Naive thymus-derived CD4-positive, alpha-beta T cell (primary cell): ENCODE results near the gene DQX1. TPM values are rescaled to one million over a fixed set of nuclear protein-coding genes. Genes with fewer than 3 reads are reported as not detected.
A peak's percentile ranks its signal among the peaks of the same experiment; 100 is the strongest.

Experiments used
- ATAC-seq: fragments of 150-1000 bp; cut with Tn5 transposase; 2 replicates; pipeline ENCODE4 v1.10.0; 2021; ENCODE audit warnings: mild to moderate bottlenecking, moderate library complexity
- CTCF ChIA-PET: fragments of 350-600 bp; sonication (Branson Sonifier 250); formaldehyde crosslinking; loops from one replicate; lab custom pipeline; 2021; ENCODE audit warnings: antibody characterized with exemption; lab: Charles Lee
- POLR2A ChIA-PET: fragments of 350-600 bp; sonication (Branson Sonifier 250); formaldehyde crosslinking; loops from one replicate; lab custom pipeline; 2021; ENCODE audit warnings: antibody characterized with exemption, inconsistent platforms; lab: Charles Lee
- DNase-seq, 9 donors: peaks; one replicate each; pipeline versions ENCODE4 v3.0.0 to v3.0.0-alpha.2; 2020 to 2022; ENCODE audit warnings: mixed read lengths in 1 of 9
- H3K27ac ChIP-seq: one replicate; pipeline ENCODE4 v1.7.0; 2013; ENCODE audit warnings: mild to moderate bottlenecking, low read depth, low read length, moderate library complexity
- H3K27me3 ChIP-seq, 2 donors: one replicate each; pipeline ENCODE4 v1.7.0; 2013; ENCODE audit warnings: low read length in 2 of 2, mild to moderate bottlenecking in 2 of 2, moderate library complexity in 2 of 2; ENCODE audit not compliant: control insufficient read depth in 2 of 2, insufficient read depth in 2 of 2
- H3K36me3 ChIP-seq, 3 experiments: 1 replicate in 2 of 3; 2 replicates in 1 of 3; pipeline ENCODE4 v1.7.0; 2013; ENCODE audit warnings: low read length in 3 of 3, mild to moderate bottlenecking in 3 of 3, moderate library complexity in 1 of 3; ENCODE audit not compliant: insufficient read depth in 3 of 3, control insufficient read depth in 2 of 3
- H3K4me1 ChIP-seq, 2 donors: one replicate each; pipeline ENCODE4 v1.7.0; 2013; ENCODE audit warnings: low read length in 2 of 2, mild to moderate bottlenecking in 2 of 2, moderate library complexity in 1 of 2; ENCODE audit not compliant: control insufficient read depth in 2 of 2, insufficient read depth in 2 of 2
- H3K4me3 ChIP-seq: 2 replicates; pipeline ENCODE4 v1.7.0; 2013; ENCODE audit warnings: mild to moderate bottlenecking, low read length
- H3K9me3 ChIP-seq, 3 experiments: 1 replicate in 2 of 3; 2 replicates in 1 of 3; pipeline ENCODE4 v1.7.0; 2013; ENCODE audit warnings: low read length in 3 of 3; ENCODE audit not compliant: control insufficient read depth in 2 of 3
- H3K27ac Mint-ChIP-seq, 9 donors: one replicate each; pipeline ENCODE4 v1.8.0; 2020 to 2022; ENCODE audit warnings: mixed read lengths in 9 of 9, mild to moderate bottlenecking in 8 of 9, moderate library complexity in 5 of 9, inconsistent platforms in 2 of 9
- H3K27me3 Mint-ChIP-seq, 5 donors: one replicate each; pipeline ENCODE4 v1.8.0; 2021 to 2022; ENCODE audit warnings: mixed read lengths in 5 of 5, mild to moderate bottlenecking in 1 of 5
- H3K36me3 Mint-ChIP-seq, 5 donors: one replicate each; pipeline ENCODE4 v1.8.0; 2020 to 2022; ENCODE audit warnings: mixed read lengths in 5 of 5, mild to moderate bottlenecking in 3 of 5, inconsistent platforms in 1 of 5
- H3K4me1 Mint-ChIP-seq, 7 donors: one replicate each; pipeline ENCODE4 v1.8.0; 2020 to 2022; ENCODE audit warnings: mixed read lengths in 7 of 7, mild to moderate bottlenecking in 3 of 7, inconsistent platforms in 1 of 7
- H3K4me3 Mint-ChIP-seq, 10 donors: one replicate each; pipeline ENCODE4 v1.8.0; 2020 to 2022; ENCODE audit warnings: mild to moderate bottlenecking in 10 of 10, mixed read lengths in 10 of 10, moderate library complexity in 6 of 10, inconsistent platforms in 2 of 10
- H3K9me3 Mint-ChIP-seq, 11 donors: one replicate each; pipeline ENCODE4 v1.8.0; 2020 to 2022; ENCODE audit warnings: mixed read lengths in 11 of 11, mild to moderate bottlenecking in 4 of 11, inconsistent platforms in 1 of 11, moderate library complexity in 1 of 11
- intact Hi-C, 2 donors: fragments of 100-400 bp; cut with micrococcal nuclease; formaldehyde crosslinking; loops; one replicate each; pipeline ENCODE4 v1.15.1; 2023
- polyA plus RNA-seq, 2 donors: library from polyadenylated mRNA; unstranded; fragments of 300-500 nt; fragmentation: Illumina TruSeq; gene quantifications; one replicate each; pipeline ENCODE4 v1.2.3, GENCODE V29; 2021
- total RNA-seq, 6 experiments: library from RNA in 5 of 6; stranded (reverse) in 5 of 6; gene quantifications; 1 replicate in 5 of 6; 2 replicates in 1 of 6; pipeline ENCODE4 v1.2.3 and lab custom pipeline; 2021 to 2026

Gene DQX1
- total and polyA plus RNA-seq, 7 experiments from 2014 or later: 0.13 to 0.95 (median 0.59) TPM; not detected in 2

- intact Hi-C loops: loop anchor here (1.0 kb wide), 2 partner anchors 9 to 13 kb away; partner anchors contain the start of genes AUP1 (in 2 of the 2), HTRA2 (in 2 of the 2) and PCGF1 (in 1 of the 2)
- ATAC-seq (no peak), DNase-seq (no peak)
- CTCF ChIA-PET: interaction anchor here (0.6 kb wide), 1 partner anchor 77 kb away, joined by 3 read pairs; no protein-coding TSS in a partner anchor
- POLR2A ChIA-PET: interaction anchor here (0.7 to 1.1 kb wide), 3 partner anchors 15 to 452 kb away, joined by 3 read pairs; no protein-coding TSS in a partner anchor
- Mint-ChIP-seq H3K9me3 (peaks cover 0 to 6% (median 0%) of the 10 kb centered on the region in 11 donors), H3K4me3 (peak overlapping the region; percentile 66 to 87 (median 80)), H3K27ac (peak overlapping the region in 2 of 9 donors; percentile 36 to 72), H3K27me3 (peaks cover 65 to 81% (median 76%) of the 10 kb centered on the region in 5 donors), H3K4me1 (peaks cover 9 to 25% (median 19%) of the 10 kb centered on the region in 7 donors), H3K36me3 (peaks cover 0 to 13% (median 4%) of the 10 kb centered on the region in 5 donors)
- Histone ChIP-seq H3K4me1 (peaks cover 10 to 32% of the 10 kb centered on the region in 2 donors), H3K9me3 (no peaks in the 10 kb centered on the region), H3K27ac (no peak overlapping the region), H3K36me3 (no peaks in the 10 kb centered on the region), H3K27me3 (peaks cover 12 to 42% of the 10 kb centered on the region in 2 donors), H3K4me3 (peak overlapping the region; percentile 28)
Observed at GRCh38 chr2:74516650-74517049, 9.4 kb downstream of the DQX1 start.

- H3K36me3 ChIP-seq: no peaks in the 10 kb centered on the region
- Mint-ChIP-seq H3K4me1 (peaks cover 9 to 25% (median 20%) of the 10 kb centered on the region in 7 donors), H3K27me3 (peaks cover 69 to 83% (median 79%) of the 10 kb centered on the region in 5 donors), H3K4me3 (peak overlapping the region; percentile 66 to 87 (median 80)), H3K36me3 (peaks cover 0 to 13% (median 4%) of the 10 kb centered on the region in 5 donors), H3K9me3 (peaks cover 0 to 6% (median 0%) of the 10 kb centered on the region in 11 donors), H3K27ac (peak overlapping the region in 1 of 9 donors; percentile 72)
- no peaks in the 10 kb centered on the region for H3K9me3 ChIP-seq
- peak overlapping the region; percentile 28 for H3K4me3 ChIP-seq
- intact Hi-C loops: loop anchor here (1.0 to 2.0 kb wide), 3 partner anchors 9 to 17 kb away; partner anchors contain the start of genes AUP1 (in 2 of the 2), HTRA2 (in 2 of the 2), LBX2 (in 1 of the 2) and PCGF1 (in 1 of the 2)
- ATAC-seq: peak; percentile 85
- DNase-seq: peak; percentile 55 to 80 (median 71)
- POLR2A ChIA-PET: interaction anchor here (1.0 to 1.1 kb wide), 2 partner anchors 15 to 23 kb away, joined by 3 read pairs; no protein-coding TSS in a partner anchor
- no peak overlapping the region for H3K27ac ChIP-seq
- H3K4me1 ChIP-seq: peaks cover 10 to 32% of the 10 kb centered on the region in 2 donors
- H3K27me3 ChIP-seq: peaks cover 12 to 42% of the 10 kb centered on the region in 2 donors
- CTCF ChIA-PET: interaction anchor here (0.6 kb wide), 1 partner anchor 77 kb away, joined by 3 read pairs; no protein-coding TSS in a partner anchor
Observed at GRCh38 chr2:74515981-74516633, 9.9 kb downstream of the DQX1 start.

GRCh38 chr2:74515271-74515980, 10.6 kb downstream of the DQX1 start:
- Histone ChIP-seq H3K36me3 (no peaks in the 10 kb centered on the region), H3K4me1 (peaks cover 10 to 32% of the 10 kb centered on the region in 2 donors), H3K4me3 (peak overlapping the region; percentile 28), H3K9me3 (no peaks in the 10 kb centered on the region), H3K27me3 (peaks cover 12 to 42% of the 10 kb centered on the region in 2 donors), H3K27ac (no peak overlapping the region)
- CTCF ChIA-PET: no interaction called here
- H3K36me3 Mint-ChIP-seq: peaks cover 0 to 13% (median 4%) of the 10 kb centered on the region in 5 donors
- H3K4me3 Mint-ChIP-seq: peak overlapping the region; percentile 66 to 87 (median 76)
- POLR2A ChIA-PET: interaction anchor here (1.7 to 1.8 kb wide), 2 partner anchors 11 to 14 kb away, joined by 8 read pairs; partner anchors contain the start of genes AUP1, DQX1 and HTRA2
- peak overlapping the region in 1 of 9 donors; percentile 65 for H3K27ac Mint-ChIP-seq
- no peak for ATAC-seq
- H3K27me3 Mint-ChIP-seq: peaks cover 64 to 86% (median 73%) of the 10 kb centered on the region in 5 donors
- peaks cover 9 to 28% (median 20%) of the 10 kb centered on the region in 7 donors for H3K4me1 Mint-ChIP-seq
- intact Hi-C loops: loop anchor here in 1 of 2 donors (2.0 kb wide), 1 partner anchor 17 kb away; the partner anchor contains the start of gene LBX2
- DNase-seq: peak in 1 of 9 donors; percentile 30
- H3K9me3 Mint-ChIP-seq: peaks cover 0 to 6% (median 0%) of the 10 kb centered on the region in 11 donors

- CTCF ChIA-PET: no interaction called here
- peak within 1 kb of the TSS; percentile 66 to 87 (median 76) for H3K4me3 Mint-ChIP-seq
- no peaks in the 10 kb centered on the region for H3K9me3 ChIP-seq
- peaks cover 0 to 6% (median 0%) of the 10 kb centered on the region in 11 donors for H3K9me3 Mint-ChIP-seq
- intact Hi-C loops: loop anchor here in 1 of 2 donors (2.0 kb wide), 1 partner anchor 16 kb away; the partner anchor contains the start of gene LBX2
- peaks cover 9 to 33% (median 20%) of the 10 kb centered on the region in 7 donors for H3K4me1 Mint-ChIP-seq
- H3K36me3 Mint-ChIP-seq: peaks cover 0 to 11% (median 0%) of the 10 kb centered on the region in 5 donors
- H3K4me3 ChIP-seq: peak within 1 kb of the TSS; percentile 28
- peaks cover 10 to 32% of the 10 kb centered on the region in 2 donors for H3K4me1 ChIP-seq
- peak in 1 of 9 donors; percentile 37 for DNase-seq
- no peaks in the 10 kb centered on the region for H3K36me3 ChIP-seq
- no peak for ATAC-seq
- H3K27me3 ChIP-seq: peaks cover 12 to 42% of the 10 kb centered on the region in 2 donors
- H3K27me3 Mint-ChIP-seq: peaks cover 56 to 83% (median 68%) of the 10 kb centered on the region in 5 donors
- POLR2A ChIA-PET: interaction anchor here (0.7 to 2.0 kb wide), 4 partner anchors 12 to 316 kb away, joined by 4 to 8 read pairs (median 7); partner anchors contain the start of genes AUP1, DQX1, HTRA2 and MTHFD2
- H3K27ac Mint-ChIP-seq: peak within 1 kb of the TSS in 1 of 9 donors; percentile 65
- no peak within 1 kb of the TSS for H3K27ac ChIP-seq
Observed at GRCh38 chr2:74514368-74515270, 11.4 kb downstream of the DQX1 start, which contains the start of gene TLX2. TSS of gene TLX2 (plus strand) at chr2:74514450. CDS start at chr2:74514807, 357 bp downstream.

GRCh38 chr2:74513605-74514367, 12.2 kb downstream of the DQX1 start:
- Mint-ChIP-seq H3K4me3 (peak overlapping the region in 7 of 10 donors; percentile 33 to 85 (median 49)), H3K27me3 (peaks cover 47 to 76% (median 62%) of the 10 kb centered on the region in 5 donors)
- intact Hi-C loops: loop anchor here in 1 of 2 donors (2.0 kb wide), 1 partner anchor 15 kb away; the partner anchor contains the start of gene LBX2

More at GRCh38 chr2:74513605-74514367, 12.2 kb downstream of the DQX1 start:
- CTCF ChIA-PET: no interaction called here
- H3K36me3 ChIP-seq: no peaks in the 10 kb centered on the region
- H3K4me3 ChIP-seq: no peak overlapping the region
- peaks cover 9 to 36% (median 22%) of the 10 kb centered on the region in 7 donors for H3K4me1 Mint-ChIP-seq
- peak in 2 of 9 donors; percentile 34 to 38 for DNase-seq
- H3K4me1 ChIP-seq: peaks cover 10 to 32% of the 10 kb centered on the region in 2 donors
- H3K9me3 ChIP-seq: no peaks in the 10 kb centered on the region
- H3K27me3 ChIP-seq: peaks cover 12 to 34% of the 10 kb centered on the region in 2 donors
- peak; percentile 19 for ATAC-seq
- POLR2A ChIA-PET: interaction anchor here (1.3 to 2.0 kb wide), 5 partner anchors 9 to 56 kb away, joined by 3 to 8 read pairs (median 6); partner anchors contain the start of genes AUP1, DQX1, HTRA2 and WBP1
- H3K27ac Mint-ChIP-seq: peak overlapping the region in 1 of 9 donors; percentile 5
- peaks cover 0 to 11% (median 0%) of the 10 kb centered on the region in 5 donors for H3K36me3 Mint-ChIP-seq
- H3K27ac ChIP-seq: no peak overlapping the region
- H3K9me3 Mint-ChIP-seq: peaks cover 0 to 6% (median 0%) of the 10 kb centered on the region in 11 donors
